Nephron progenitor cell (in vitro differentiated cells): Measurements from ENCODE around the gene GALNT5.
"Not testable (repeated sequence)": the region's sequence is repeated elsewhere in the genome, so short reads cannot be mapped to it uniquely, and the experiment has no call there.

ENCODE experiments used
- DNase-seq: peaks from one replicate; pipeline ENCODE4 v3.0.0; 2021
- H3K27ac Mint-ChIP-seq: 2 replicates; pipeline ENCODE4 v1.8.0; 2021; ENCODE audit warnings: mild to moderate bottlenecking, moderate library complexity, mixed read lengths
- H3K27me3 Mint-ChIP-seq: 2 replicates; pipeline ENCODE4 v1.8.0; 2021; ENCODE audit warnings: mild to moderate bottlenecking, low read depth, mixed read lengths; ENCODE audit not compliant: poor library complexity
- H3K36me3 Mint-ChIP-seq: 2 replicates; pipeline ENCODE4 v1.8.0; 2021; ENCODE audit warnings: low read depth, mixed read lengths
- H3K4me1 Mint-ChIP-seq: 2 replicates; pipeline ENCODE4 v1.8.0; 2021; ENCODE audit warnings: mixed read lengths
- H3K4me3 Mint-ChIP-seq: 2 replicates; pipeline ENCODE4 v1.8.0; 2021; ENCODE audit warnings: mild to moderate bottlenecking, moderate library complexity, mixed read lengths
- H3K9me3 Mint-ChIP-seq: 2 replicates; pipeline ENCODE4 v1.8.0; 2021; ENCODE audit warnings: mild to moderate bottlenecking, moderate library complexity, mixed read lengths
- TF ChIP-seq, protein P1 (sequence below): fragments of 200-600 bp; sonication (generic); IDR thresholded peaks from 2 replicates; pipeline ENCODE4 v1.5.0; 2021; ENCODE audit warnings: antibody characterized with exemption

GALNT5 gene

DNA sequence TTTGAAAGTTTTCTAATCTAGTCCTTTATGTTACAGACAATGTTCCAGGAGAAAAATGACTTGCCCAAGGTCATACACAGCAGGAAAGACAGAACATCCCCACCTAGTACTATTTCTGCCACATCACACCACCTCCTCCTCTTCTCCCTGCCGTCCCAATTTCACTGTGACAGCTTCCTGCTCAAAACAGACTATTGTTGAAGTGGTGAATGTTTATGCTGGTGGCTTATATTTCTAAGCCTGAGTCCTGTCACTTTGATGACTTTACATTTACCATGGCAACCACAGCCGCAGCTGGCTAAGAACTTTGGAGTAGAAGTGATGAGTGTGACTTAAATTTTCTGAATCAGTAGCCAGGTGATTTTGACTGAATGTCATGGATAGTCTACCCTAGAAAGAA is 10.0 kb downstream of the GALNT5 start:
- no peaks in the 10 kb centered on the region for H3K9me3 Mint-ChIP-seq
- peaks cover 33% of the 10 kb centered on the region for H3K4me1 Mint-ChIP-seq
- TF ChIP-seq, protein P1, sequence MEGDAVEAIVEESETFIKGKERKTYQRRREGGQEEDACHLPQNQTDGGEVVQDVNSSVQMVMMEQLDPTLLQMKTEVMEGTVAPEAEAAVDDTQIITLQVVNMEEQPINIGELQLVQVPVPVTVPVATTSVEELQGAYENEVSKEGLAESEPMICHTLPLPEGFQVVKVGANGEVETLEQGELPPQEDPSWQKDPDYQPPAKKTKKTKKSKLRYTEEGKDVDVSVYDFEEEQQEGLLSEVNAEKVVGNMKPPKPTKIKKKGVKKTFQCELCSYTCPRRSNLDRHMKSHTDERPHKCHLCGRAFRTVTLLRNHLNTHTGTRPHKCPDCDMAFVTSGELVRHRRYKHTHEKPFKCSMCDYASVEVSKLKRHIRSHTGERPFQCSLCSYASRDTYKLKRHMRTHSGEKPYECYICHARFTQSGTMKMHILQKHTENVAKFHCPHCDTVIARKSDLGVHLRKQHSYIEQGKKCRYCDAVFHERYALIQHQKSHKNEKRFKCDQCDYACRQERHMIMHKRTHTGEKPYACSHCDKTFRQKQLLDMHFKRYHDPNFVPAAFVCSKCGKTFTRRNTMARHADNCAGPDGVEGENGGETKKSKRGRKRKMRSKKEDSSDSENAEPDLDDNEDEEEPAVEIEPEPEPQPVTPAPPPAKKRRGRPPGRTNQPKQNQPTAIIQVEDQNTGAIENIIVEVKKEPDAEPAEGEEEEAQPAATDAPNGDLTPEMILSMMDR, result no peak

DNA sequence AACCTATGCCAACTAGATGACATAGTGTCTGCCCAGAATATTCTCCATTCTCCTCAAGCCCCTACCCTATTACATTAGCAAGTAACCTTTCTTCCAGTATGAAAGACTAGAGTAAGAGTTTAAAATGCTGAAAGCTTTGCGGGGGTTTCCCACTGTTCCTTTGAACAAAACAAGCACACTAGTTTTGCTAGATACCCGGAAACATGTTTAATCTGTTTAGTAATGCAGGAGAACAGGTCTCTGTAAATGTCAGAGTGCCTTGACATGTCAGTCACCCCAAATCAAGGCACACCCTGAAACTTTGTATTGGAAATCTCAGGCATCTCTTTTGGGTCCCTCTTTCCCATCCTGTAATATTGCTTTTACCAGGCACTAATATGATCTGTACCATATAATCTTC is 11.6 kb downstream of the GALNT5 start:
- H3K27ac Mint-ChIP-seq, result no peak overlapping the region
- DNase-seq, result no peak
- H3K4me3 Mint-ChIP-seq, result no peak overlapping the region
- no peaks in the 10 kb centered on the region for H3K36me3 Mint-ChIP-seq
- H3K27me3 Mint-ChIP-seq, result peaks cover 12% of the 10 kb centered on the region
- H3K9me3 Mint-ChIP-seq, result no peaks in the 10 kb centered on the region
- peaks cover 23% of the 10 kb centered on the region for H3K4me1 Mint-ChIP-seq
- TF ChIP-seq, protein P1, result no peak

More for the DNA sequence above, 10.0 kb downstream of the GALNT5 start:
- no peak for DNase-seq
- peaks cover 5% of the 10 kb centered on the region for H3K36me3 Mint-ChIP-seq
- H3K27me3 Mint-ChIP-seq, result peaks cover 12% of the 10 kb centered on the region
- no peak overlapping the region for H3K4me3 Mint-ChIP-seq
- H3K27ac Mint-ChIP-seq, result no peak overlapping the region

DNA sequence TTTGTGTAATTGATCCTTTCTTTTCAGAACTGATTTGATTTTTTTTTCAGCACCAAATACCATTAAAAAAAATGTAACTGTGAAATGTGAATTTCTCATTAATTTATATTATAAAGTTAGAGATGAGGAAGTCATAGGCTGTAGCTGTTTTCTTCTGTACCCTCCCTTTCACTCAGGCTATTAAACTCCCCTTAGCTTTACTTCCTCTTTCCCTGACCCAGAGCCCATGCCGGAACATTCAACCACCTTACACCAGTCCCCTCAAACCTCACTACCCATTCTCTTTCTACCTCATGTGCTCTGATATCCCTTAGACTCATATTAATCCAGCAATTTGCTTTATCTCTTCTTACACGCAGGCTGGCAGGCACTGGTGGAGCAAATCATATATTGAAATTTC is 12.4 kb downstream of the GALNT5 start:
- no peak for DNase-seq
- Mint-ChIP-seq H3K36me3 (no peaks in the 10 kb centered on the region), H3K27ac (no peak overlapping the region), H3K27me3 (peaks cover 9% of the 10 kb centered on the region), H3K4me1 (peaks cover 15% of the 10 kb centered on the region), H3K9me3 (peaks cover 7% of the 10 kb centered on the region), H3K4me3 (no peak overlapping the region)
- TF ChIP-seq, protein P1, result no peak

DNA sequence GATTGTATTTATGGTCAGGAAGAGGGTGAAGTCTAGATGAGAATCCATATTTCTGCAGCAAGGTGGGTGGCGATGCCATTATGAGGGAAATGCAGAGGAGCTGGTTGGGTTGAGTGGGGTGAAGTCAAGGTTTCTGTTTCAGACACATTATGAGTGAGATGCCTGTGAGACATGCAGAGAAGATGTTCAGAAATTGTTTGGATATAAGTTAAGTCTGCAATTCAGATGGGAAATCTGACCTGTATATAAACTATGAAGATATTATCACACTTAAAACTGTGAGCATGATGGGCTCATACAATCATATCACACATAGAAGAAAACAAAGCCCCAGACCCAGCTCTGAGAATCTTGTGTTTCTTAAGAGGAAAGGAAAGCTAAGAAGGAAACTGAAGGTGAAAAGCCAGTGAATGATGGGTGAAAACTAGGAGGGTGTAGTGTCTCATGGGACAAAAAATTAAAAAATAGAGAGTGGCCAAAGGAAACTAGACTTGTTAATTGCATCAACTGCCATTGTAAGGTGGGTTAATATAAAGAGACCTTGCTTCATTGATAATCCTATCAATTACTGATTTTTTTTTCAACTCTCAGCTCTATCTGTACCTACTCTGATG is 14.2 kb downstream of the GALNT5 start:
- peaks cover 3% of the 10 kb centered on the region for H3K27me3 Mint-ChIP-seq
- TF ChIP-seq, protein P1, result no peak
- H3K4me1 Mint-ChIP-seq, result peaks cover 5% of the 10 kb centered on the region
- peaks cover 16% of the 10 kb centered on the region for H3K9me3 Mint-ChIP-seq
- no peak overlapping the region for H3K27ac Mint-ChIP-seq
- no peak overlapping the region for H3K4me3 Mint-ChIP-seq
- no peak for DNase-seq
- H3K36me3 Mint-ChIP-seq, result no peaks in the 10 kb centered on the region

DNA sequence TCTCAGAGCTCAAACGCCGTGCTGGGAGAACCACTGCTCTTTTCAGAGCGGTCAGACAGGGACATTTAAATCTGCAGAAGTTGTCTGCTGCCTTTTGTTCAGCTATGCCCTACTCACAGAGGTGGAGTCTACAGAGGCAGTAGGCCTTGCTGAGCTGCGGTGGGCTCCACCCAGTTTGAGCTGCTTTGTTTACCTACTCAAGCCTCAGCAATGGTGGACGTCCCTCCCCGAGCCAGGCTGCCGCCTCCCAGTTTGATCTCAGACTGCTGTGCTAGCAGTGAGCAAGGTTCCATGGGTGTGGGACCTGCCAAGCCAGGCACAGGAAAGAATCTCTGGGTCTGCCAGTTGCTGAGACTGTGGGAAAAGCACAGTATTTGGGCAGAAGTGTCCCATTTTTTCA is 21.8 kb downstream of the GALNT5 start:
- not testable (repeated sequence) for DNase-seq, H3K36me3 Mint-ChIP-seq, H3K27me3 Mint-ChIP-seq, H3K4me1 Mint-ChIP-seq, H3K4me3 Mint-ChIP-seq, H3K27ac Mint-ChIP-seq
- H3K9me3 Mint-ChIP-seq, result peaks cover 45% of the 10 kb centered on the region

DNA sequence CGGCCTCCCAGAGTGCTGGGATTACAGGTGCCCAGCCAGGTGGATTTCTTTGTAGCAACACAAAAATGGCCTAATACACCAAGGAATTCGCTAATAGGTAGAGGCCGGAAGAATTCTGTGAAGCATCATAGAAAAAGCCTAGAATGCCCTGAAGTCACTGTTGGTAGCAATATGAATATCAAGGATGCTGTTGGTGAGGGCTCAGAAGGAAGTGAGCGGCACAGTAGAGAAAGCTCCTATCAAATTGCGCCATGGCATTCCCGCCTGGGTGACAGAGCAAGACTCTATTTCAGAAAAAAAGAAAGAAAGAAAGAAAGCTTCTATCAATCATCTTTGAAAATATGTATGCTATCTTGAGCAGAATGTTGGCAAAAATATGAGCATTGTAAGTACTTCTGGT is 23.8 kb downstream of the GALNT5 start:
- Mint-ChIP-seq H3K27me3 (peaks cover 4% of the 10 kb centered on the region), H3K4me3 (no peak overlapping the region), H3K9me3 (peaks cover 30% of the 10 kb centered on the region), H3K36me3 (no peaks in the 10 kb centered on the region), H3K27ac (no peak overlapping the region), H3K4me1 (no peaks in the 10 kb centered on the region)
- TF ChIP-seq, protein P1, result no peak
- DNase-seq, result no peak
